ENCODE data around the gene LRP8. TPM values are rescaled to one million over a fixed set of nuclear protein-coding genes. Genes with fewer than 3 reads are reported as not detected.

The LRP8 gene
- total and polyA plus RNA-seq, 2 of the 13 experiments (the other 11 are each of a cell fraction or from before 2014, with no cell fraction given) = 17.3 to 17.4 TPM

GRCh38 chr1:53339736-53340635 is 12.1 kb upstream of the LRP8 start:
- Histone ChIP-seq H3K36me3 (replicated peaks in 1 of 2; ENCODE audit: control insufficient read depth in 1 of 2, insufficient read depth in 2 of 2, low read length in 2 of 2) (no peaks in the 10 kb centered on the region), H3K27me3 (ENCODE audit: control insufficient read depth in 1 of 2, insufficient read depth in 2 of 2, low read length in 2 of 2) (peaks cover 3 to 13% of the 10 kb centered on the region in 2 experiments; a peak in 2 of 5 replicates), H3K4me3 (replicated peaks in 1 of 3; ENCODE audit: insufficient read depth in 1 of 3, low read depth in 2 of 3, low read length in 3 of 3) (no peak overlapping the region), H3K9me3 (ENCODE audit: low read length) (no peaks in the 10 kb centered on the region), H3K4me2 (ENCODE audit: low read depth, low read length) (no peak overlapping the region; the same call in 1 of the 2 replicates), H3K79me2 (ENCODE audit: insufficient read depth, low read length) (no peaks in the 10 kb centered on the region), H3K4me1 (ENCODE audit: insufficient read depth, low read length) (peaks cover 11% of the 10 kb centered on the region), H3K9ac (ENCODE audit: insufficient read depth, low read depth, low read length) (no peak overlapping the region), H4K20me1 (ENCODE audit: insufficient read depth, low read length) (no peaks in the 10 kb centered on the region), H3K27ac (ENCODE audit: extremely low read length, insufficient read depth, low read length) (no peak overlapping the region), H2AFZ (ENCODE audit: low read length) (no peak overlapping the region)
- peak; percentile 88 for ATAC-seq
- intact Hi-C loops (cut with micrococcal nuclease; ENCODE audit: unreplicated experiment) = no loop called here
- no peak for FAIRE-seq
- DNase-seq (ENCODE audit: low spot score) = no peak
- POLR2A ChIA-PET = no interaction called here
- 18% methylated on average over 8 of the region's 8 CpGs for WGBS (ENCODE audit: low lambda C conversion rate)
- CTCF ChIA-PET (ENCODE audit: low intra/inter-chr PET ratio, low total read pairs) = no interaction called here
- 0 out of 2 replicates have a peak, but pooled peaks have one; percentile 35 for TF ChIP-seq ZNF7 (CRISPR knock-in tag; IDR thresholded peaks at IDR 0.05)
- TF ChIP-seq SNAI1 (CRISPR knock-in tag; IDR thresholded peaks at IDR 0.05; ENCODE audit: borderline replicate concordance) = no peak
- peak; percentile 53; the same call in 1 of the 2 replicates for TF ChIP-seq ZNF292 (CRISPR knock-in tag; IDR thresholded peaks at IDR 0.05; ENCODE audit: borderline replicate concordance, low read depth)
- 0 out of 2 replicates have a peak, but pooled peaks have one; percentile 13 for TF ChIP-seq MYC (CRISPR knock-in tag; IDR thresholded peaks at IDR 0.05; ENCODE audit: borderline replicate concordance)
- TF ChIP-seq HNF4A (CRISPR knock-in tag; IDR thresholded peaks at IDR 0.05) = peak; percentile 25; the same call in 1 of the 2 replicates
- in situ Hi-C loops (cut with HindIII; ENCODE audit: extremely low pct_ligation_motif_present, low pct_unique_long_range_greater_than_20kb) = no loop called here
- BruUV-seq (replicated peaks) = no TSS peak

DNA sequence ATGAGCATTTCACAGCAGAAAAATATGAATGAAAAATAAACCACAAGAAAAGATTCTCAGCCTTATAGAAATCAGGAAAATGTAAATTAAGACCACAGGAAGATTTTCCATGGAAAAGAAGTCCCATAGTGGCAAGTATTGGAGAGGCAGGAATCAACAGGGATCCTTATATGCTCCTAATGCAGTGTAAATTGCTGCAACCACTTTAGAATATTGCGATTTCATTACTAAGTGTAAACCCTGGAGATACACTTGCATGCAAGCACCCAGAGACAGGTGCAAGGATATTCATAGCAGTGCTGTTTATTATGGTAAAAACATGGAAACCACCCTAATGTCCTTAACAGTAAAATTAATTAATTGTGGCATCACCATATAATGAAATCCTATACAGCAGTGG is 10.6 kb upstream of the LRP8 start:
- DNase-seq (ENCODE audit: low spot score) (no peak), ATAC-seq (no peak), FAIRE-seq (no peak)
- in situ Hi-C loops (cut with HindIII; ENCODE audit: extremely low pct_ligation_motif_present, low pct_unique_long_range_greater_than_20kb) = no loop called here
- POLR2A ChIA-PET = no interaction called here
- Histone ChIP-seq H3K27me3 (ENCODE audit: control insufficient read depth in 1 of 2, insufficient read depth in 2 of 2, low read length in 2 of 2) (peaks cover 2 to 8% of the 10 kb centered on the region in 2 experiments; a peak in 2 of 5 replicates), H3K4me3 (replicated peaks in 1 of 3; ENCODE audit: insufficient read depth in 1 of 3, low read depth in 2 of 3, low read length in 3 of 3) (no peak overlapping the region), H4K20me1 (ENCODE audit: insufficient read depth, low read length) (no peaks in the 10 kb centered on the region), H3K27ac (ENCODE audit: extremely low read length, insufficient read depth, low read length) (no peak overlapping the region), H3K79me2 (ENCODE audit: insufficient read depth, low read length) (no peaks in the 10 kb centered on the region), H3K4me2 (ENCODE audit: low read depth, low read length) (no peak overlapping the region), H2AFZ (ENCODE audit: low read length) (no peak overlapping the region), H3K36me3 (replicated peaks in 1 of 2; ENCODE audit: control insufficient read depth in 1 of 2, insufficient read depth in 2 of 2, low read length in 2 of 2) (no peaks in the 10 kb centered on the region), H3K9me3 (ENCODE audit: low read length) (no peaks in the 10 kb centered on the region), H3K4me1 (ENCODE audit: insufficient read depth, low read length) (peaks cover 11% of the 10 kb centered on the region), H3K9ac (ENCODE audit: insufficient read depth, low read depth, low read length) (no peak overlapping the region)
- CTCF ChIA-PET (ENCODE audit: low intra/inter-chr PET ratio, low total read pairs) = no interaction called here
- no TSS peak for BruUV-seq (replicated peaks)
- intact Hi-C loops (cut with micrococcal nuclease; ENCODE audit: unreplicated experiment) = no loop called here
- TF ChIP-seq SRF (IDR thresholded peaks at IDR 0.05; ENCODE audit: low read depth, low read length) = no peak
- no peak for TF ChIP-seq ZKSCAN8 (CRISPR knock-in tag; IDR thresholded peaks at IDR 0.05; ENCODE audit: borderline replicate concordance)
- no peak for TF ChIP-seq SALL2 (CRISPR knock-in tag; IDR thresholded peaks at IDR 0.05)
- WGBS (ENCODE audit: low lambda C conversion rate) = 36% methylated on average over 1 of the region's 1 CpG
